DLD1 (cell line): ENCODE results near the gene SPOCK1.
"Not testable (repeated sequence)": the region's sequence is repeated elsewhere in the genome, so short reads cannot be mapped to it uniquely, and the experiment has no call there.

Experiments used
- in situ Hi-C: cut with HindIII; loops from 2 replicates; pipeline ENCODE4 v1.10.0; 2017; ENCODE audit warnings: low sequenced_read_pairs

Gene SPOCK1

GRCh38 chr5:137269946-137270345 lies 229.2 kb downstream of the SPOCK1 start:
- in situ Hi-C loops: no loop called here

GRCh38 chr5:137269274-137269673 lies 229.9 kb downstream of the SPOCK1 start:
- in situ Hi-C loops: no loop called here

GRCh38 chr5:137268646-137269045 lies 230.5 kb downstream of the SPOCK1 start:
- in situ Hi-C loops: no loop called here

GRCh38 chr5:137266186-137266585 lies 232.9 kb downstream of the SPOCK1 start:
- in situ Hi-C loops: no loop called here

GRCh38 chr5:137265457-137265856 lies 233.7 kb downstream of the SPOCK1 start:
- in situ Hi-C loops: no loop called here

- in situ Hi-C loops: no loop called here
Observed at GRCh38 chr5:137264573-137264972, 234.6 kb downstream of the SPOCK1 start.

GRCh38 chr5:137264041-137264440 lies 235.1 kb downstream of the SPOCK1 start:
- in situ Hi-C loops: no loop called here

- in situ Hi-C loops: no loop called here
Observed at GRCh38 chr5:137263371-137264005, 235.6 kb downstream of the SPOCK1 start.

GRCh38 chr5:137262818-137263217 lies 236.3 kb downstream of the SPOCK1 start:
- in situ Hi-C loops: no loop called here

GRCh38 chr5:137260820-137261695 lies 238.1 kb downstream of the SPOCK1 start:
- in situ Hi-C loops: no loop called here

GRCh38 chr5:137259115-137259514 lies 240.0 kb downstream of the SPOCK1 start:
- in situ Hi-C loops: not testable (repeated sequence)

GRCh38 chr5:137254119-137255090 lies 244.7 kb downstream of the SPOCK1 start:
- in situ Hi-C loops: no loop called here

- in situ Hi-C loops: no loop called here
Observed at GRCh38 chr5:137252512-137252911, 246.6 kb downstream of the SPOCK1 start.

GRCh38 chr5:137250421-137250820 lies 248.7 kb downstream of the SPOCK1 start:
- in situ Hi-C loops: no loop called here

- in situ Hi-C loops: no loop called here
Observed at GRCh38 chr5:137248527-137248926, 250.6 kb downstream of the SPOCK1 start.

- in situ Hi-C loops: no loop called here
Observed at GRCh38 chr5:137245438-137245837, 253.7 kb downstream of the SPOCK1 start.

- in situ Hi-C loops: no loop called here
Observed at GRCh38 chr5:137240285-137240684, 258.8 kb downstream of the SPOCK1 start.

GRCh38 chr5:137236849-137237507 lies 262.1 kb downstream of the SPOCK1 start:
- in situ Hi-C loops: no loop called here

- in situ Hi-C loops: no loop called here
Observed at GRCh38 chr5:137236252-137236651, 262.9 kb downstream of the SPOCK1 start.
